Vagina (tissue), 2 donors: ENCODE measurements around the gene CDK19.

Experiments used
- POLR2AphosphoS5 ChIP-seq, 2 donors: sonication (generic); formaldehyde crosslinking; IDR thresholded peaks; one replicate each; pipeline ENCODE4 v1.9.0; 2017; ENCODE audit warnings: antibody characterized with exemption in 2 of 2, mild to moderate bottlenecking in 2 of 2, low read depth in 1 of 2; ENCODE audit not compliant: insufficient read depth in 1 of 2
- TF ChIP-seq, protein P1 (sequence below), 3 experiments: fragments of 450-650 bp in 2 of 3; fragments of 200-600 bp in 1 of 3; sonication (generic) in 1 of 3; IDR thresholded peaks; one replicate each; pipeline ENCODE4 v1.5.1; 2017 to 2019; ENCODE audit warnings: antibody characterized with exemption in 3 of 3, mild to moderate bottlenecking in 2 of 3, moderate library complexity in 2 of 3

DNA sequence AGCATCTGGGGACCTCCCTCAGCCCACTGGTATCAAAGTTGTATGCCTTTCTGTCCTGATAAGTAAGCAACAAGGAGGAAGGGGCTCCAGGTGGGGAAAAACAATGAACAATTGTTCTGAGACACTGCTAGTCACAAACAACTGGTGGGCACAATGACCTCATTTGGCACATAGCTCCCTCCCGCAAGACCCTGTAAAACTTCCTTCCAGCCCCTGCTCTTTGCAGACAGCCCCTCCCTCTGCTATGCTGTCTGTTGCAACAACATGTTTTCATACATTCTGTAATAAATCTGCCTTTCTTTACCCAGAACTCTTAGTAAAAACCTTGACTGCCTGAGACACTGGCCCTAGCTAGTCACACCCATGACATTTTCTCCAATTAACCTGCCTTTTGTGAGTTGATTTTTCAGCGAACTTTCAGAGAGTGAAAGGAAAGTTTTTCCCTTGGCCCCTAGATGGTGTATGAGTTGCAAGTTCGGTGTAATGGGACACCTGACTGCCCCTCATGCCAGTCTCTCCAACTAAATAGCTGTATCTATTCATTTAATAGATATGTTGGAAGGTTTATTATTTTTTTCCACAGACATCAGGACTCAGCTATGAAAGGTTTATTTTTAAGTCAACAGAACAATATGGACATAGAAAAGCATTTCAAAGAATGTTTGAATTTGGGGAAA is 196.5 kb downstream of the CDK19 start:
- TF ChIP-seq, protein P1, sequence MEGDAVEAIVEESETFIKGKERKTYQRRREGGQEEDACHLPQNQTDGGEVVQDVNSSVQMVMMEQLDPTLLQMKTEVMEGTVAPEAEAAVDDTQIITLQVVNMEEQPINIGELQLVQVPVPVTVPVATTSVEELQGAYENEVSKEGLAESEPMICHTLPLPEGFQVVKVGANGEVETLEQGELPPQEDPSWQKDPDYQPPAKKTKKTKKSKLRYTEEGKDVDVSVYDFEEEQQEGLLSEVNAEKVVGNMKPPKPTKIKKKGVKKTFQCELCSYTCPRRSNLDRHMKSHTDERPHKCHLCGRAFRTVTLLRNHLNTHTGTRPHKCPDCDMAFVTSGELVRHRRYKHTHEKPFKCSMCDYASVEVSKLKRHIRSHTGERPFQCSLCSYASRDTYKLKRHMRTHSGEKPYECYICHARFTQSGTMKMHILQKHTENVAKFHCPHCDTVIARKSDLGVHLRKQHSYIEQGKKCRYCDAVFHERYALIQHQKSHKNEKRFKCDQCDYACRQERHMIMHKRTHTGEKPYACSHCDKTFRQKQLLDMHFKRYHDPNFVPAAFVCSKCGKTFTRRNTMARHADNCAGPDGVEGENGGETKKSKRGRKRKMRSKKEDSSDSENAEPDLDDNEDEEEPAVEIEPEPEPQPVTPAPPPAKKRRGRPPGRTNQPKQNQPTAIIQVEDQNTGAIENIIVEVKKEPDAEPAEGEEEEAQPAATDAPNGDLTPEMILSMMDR (IDR thresholded peaks at IDR 0.05): no peak
- TF ChIP-seq POLR2AphosphoS5 (IDR thresholded peaks at IDR 0.05; ENCODE audit: insufficient read depth in 1 of 2, low read depth in 1 of 2): no peak
